HepG2 (cell line): ENCODE results near the gene DZIP1L. TPM values are rescaled to one million over a fixed set of nuclear protein-coding genes. Genes with fewer than 3 reads are reported as not detected.

Experiments used
- ATAC-seq: fragments of 200-7000 bp; cut with Tn5 transposase; 3 replicates; pipeline ENCODE4 v1.9.1; 2020; ENCODE audit warnings: mild to moderate bottlenecking, moderate library complexity
- BruUV-seq: library from RNA; stranded (reverse); fragments of 400-500 nt; replicated peaks from 2 replicates; lab custom pipeline; 2021; lab: Mats Ljungman, UMichigan
- CTCF ChIA-PET: fragments of 300-600 bp; formaldehyde crosslinking; extraction: SDS; loops from one replicate; lab custom pipeline; 2021; ENCODE audit warnings: low total read pairs, inconsistent platforms, low intra/inter-chr PET ratio; lab: Yijun Ruan, JAX
- POLR2A ChIA-PET: fragments of 350-600 bp; sonication (Branson Sonifier 250); formaldehyde crosslinking; loops from one replicate; lab custom pipeline; 2020; ENCODE audit warnings: antibody characterized with exemption, inconsistent platforms; lab: Yijun Ruan, JAX
- DNase-seq: peaks from one replicate; pipeline ENCODE4 v3.0.0-alpha.2; 2015; ENCODE audit warnings: low spot score
- FAIRE-seq: peaks from 3 replicates; lab custom pipeline; 2011; peaks lifted over from hg19 to GRCh38; lab: Jason Lieb, UNC
- H2AFZ ChIP-seq: one replicate; pipeline ENCODE4 v1.6.1; 2011; ENCODE audit warnings: low read length, inconsistent platforms
- H3K27ac ChIP-seq: fragments of 300-600 bp; 3 replicates; pipeline ENCODE4 v1.8.0; 2011; ENCODE audit warnings: mixed run types, mild to moderate bottlenecking, mixed read lengths, low read length, inconsistent platforms; ENCODE audit not compliant: insufficient read depth; ENCODE audit errors: extremely low read length
- H3K27me3 ChIP-seq, 2 experiments: fragments of 200-600 bp in 1 of 2; 2 replicates in 1 of 2; 3 replicates in 1 of 2; pipeline versions ENCODE4 v1.6.0 to v1.8.0; 2011; ENCODE audit warnings: low read length in 2 of 2, mild to moderate bottlenecking in 2 of 2, moderate library complexity in 2 of 2, inconsistent platforms in 1 of 2; ENCODE audit not compliant: insufficient read depth in 2 of 2, control insufficient read depth in 1 of 2
- H3K36me3 ChIP-seq, 2 experiments: fragments of 200-600 bp in 1 of 2; replicated peaks in 1 of 2; 2 replicates in 1 of 2; 3 replicates in 1 of 2; pipeline versions ENCODE4 v1.5.1 to v1.8.0; 2011; ENCODE audit warnings: low read length in 2 of 2, inconsistent platforms in 1 of 2; ENCODE audit not compliant: insufficient read depth in 2 of 2, control insufficient read depth in 1 of 2
- H3K4me1 ChIP-seq: 2 replicates; pipeline ENCODE4 v1.5.1; 2012; ENCODE audit warnings: low read length, inconsistent platforms; ENCODE audit not compliant: insufficient read depth
- H3K4me2 ChIP-seq: 2 replicates; pipeline ENCODE4 v1.6.0; 2011; ENCODE audit warnings: low read depth, low read length, inconsistent platforms
- H3K4me3 ChIP-seq, 3 experiments: fragments of 200-600 bp in 1 of 3; sonication (generic), shearing (Covaris generic) in 1 of 3; replicated peaks in 1 of 3; 2 replicates each; pipeline ENCODE4 v1.5.1; 2011 to 2016; ENCODE audit warnings: low read length in 3 of 3, inconsistent platforms in 2 of 3, low read depth in 2 of 3, mild to moderate bottlenecking in 2 of 3, control low read depth in 1 of 3, mixed read lengths in 1 of 3; ENCODE audit not compliant: insufficient read depth in 1 of 3
- H3K79me2 ChIP-seq: one replicate; pipeline ENCODE4 v1.6.1; 2011; ENCODE audit warnings: low read length, inconsistent platforms; ENCODE audit not compliant: insufficient read depth
- H3K9ac ChIP-seq: 2 replicates; pipeline ENCODE4 v1.6.0; 2011; ENCODE audit warnings: mild to moderate bottlenecking, low read depth, low read length, inconsistent platforms; ENCODE audit not compliant: insufficient read depth
- H3K9me3 ChIP-seq: 2 replicates; pipeline ENCODE4 v1.5.1; 2012; ENCODE audit warnings: mild to moderate bottlenecking, low read length
- H4K20me1 ChIP-seq: 2 replicates; pipeline ENCODE4 v1.6.0; 2011; ENCODE audit warnings: inconsistent platforms, mild to moderate bottlenecking, low read length, moderate library complexity; ENCODE audit not compliant: insufficient read depth
- ARNT2 ChIP-seq: sonication (generic); formaldehyde crosslinking; IDR thresholded peaks from 2 replicates; pipeline ENCODE4 v1.8.0; 2022; ENCODE audit warnings: mild to moderate bottlenecking, low read depth, missing genetic modification reagents, moderate library complexity
- HMGA1 ChIP-seq: sonication (generic); formaldehyde crosslinking; conservative IDR thresholded peaks from 2 replicates; pipeline ENCODE4 v1.4.0; 2020; ENCODE audit warnings: missing genetic modification reagents
- HNRNPL ChIP-seq: fragments of 200-400 bp; formaldehyde crosslinking; IDR thresholded peaks from 2 replicates; pipeline ENCODE4 v1.6.1; 2017; ENCODE audit warnings: mild to moderate bottlenecking, low read depth, low read length
- KMT2A ChIP-seq: sonication (generic); formaldehyde crosslinking; IDR thresholded peaks from 2 replicates; pipeline ENCODE4 v1.4.0; 2020; ENCODE audit warnings: missing genetic modification reagents
- MTF2 ChIP-seq: sonication (generic); formaldehyde crosslinking; IDR thresholded peaks from 2 replicates; pipeline ENCODE4 v1.5.0; 2020; ENCODE audit warnings: missing genetic modification reagents, borderline replicate concordance
- MXD4 ChIP-seq: IDR thresholded peaks from 2 replicates; pipeline ENCODE4 v1.6.1; 2016; ENCODE audit warnings: mild to moderate bottlenecking, missing biosample characterization, missing genetic modification reagents
- NCOA5 ChIP-seq: sonication (generic); formaldehyde crosslinking; IDR thresholded peaks from 2 replicates; pipeline ENCODE4 v1.4.0; 2020; ENCODE audit warnings: missing genetic modification reagents
- NFE2L1 ChIP-seq: sonication (generic); formaldehyde crosslinking; IDR thresholded peaks from 2 replicates; pipeline ENCODE4 v1.4.0; 2020; ENCODE audit warnings: missing genetic modification reagents, mild to moderate bottlenecking, borderline replicate concordance
- POLR2AphosphoS5 ChIP-seq: IDR thresholded peaks from 2 replicates; pipeline ENCODE4 v1.6.1; 2012; ENCODE audit warnings: low read depth, low read length
- RCOR2 ChIP-seq: IDR thresholded peaks from 2 replicates; pipeline ENCODE4 v1.6.1; 2016; ENCODE audit warnings: missing biosample characterization, missing genetic modification reagents
- TBX3 ChIP-seq: fragments of 450-650 bp; IDR thresholded peaks from 2 replicates; pipeline ENCODE4 v1.6.1; 2017; ENCODE audit warnings: antibody characterized with exemption, mild to moderate bottlenecking, inconsistent platforms, borderline replicate concordance
- ZBTB38 ChIP-seq: sonication (generic); formaldehyde crosslinking; IDR thresholded peaks from 2 replicates; pipeline ENCODE4 v1.5.1; 2020; ENCODE audit warnings: mild to moderate bottlenecking, missing genetic modification reagents
- ZFP62 ChIP-seq: sonication (generic); formaldehyde crosslinking; IDR thresholded peaks from 2 replicates; pipeline ENCODE4 v1.4.0; 2020; ENCODE audit warnings: missing genetic modification reagents
- ZNF143 ChIP-seq: sonication (generic); formaldehyde crosslinking; IDR thresholded peaks from 2 replicates; pipeline ENCODE4 v1.4.0; 2020; ENCODE audit warnings: missing genetic modification reagents
- ZNF274 ChIP-seq: sonication (generic); formaldehyde crosslinking; IDR thresholded peaks from 2 replicates; pipeline ENCODE4 v1.5.1; 2020; ENCODE audit warnings: mild to moderate bottlenecking, missing genetic modification reagents
- ZNF337 ChIP-seq: sonication (generic); formaldehyde crosslinking; IDR thresholded peaks from 2 replicates; pipeline ENCODE4 v1.5.1; 2020; ENCODE audit warnings: missing genetic modification reagents, low read depth, mild to moderate bottlenecking, borderline replicate concordance
- ZNF432 ChIP-seq: sonication (generic); formaldehyde crosslinking; IDR thresholded peaks from 2 replicates; pipeline ENCODE4 v1.5.0; 2020; ENCODE audit warnings: missing genetic modification reagents, mild to moderate bottlenecking, borderline replicate concordance
- WGBS: methylation state at CpG from one replicate; pipeline ENCODE4 v1.1.6; 2017; ENCODE audit warnings: low lambda C conversion rate; 5-methylcytosine and 5-hydroxymethylcytosine counted together
- in situ Hi-C: cut with HindIII; loops from 2 replicates; pipeline ENCODE4 v1.10.0; 2017; ENCODE audit warnings: low pct_unique_long_range_greater_than_20kb; ENCODE audit not compliant: extremely low pct_ligation_motif_present
- intact Hi-C: fragments of 100-400 bp; cut with micrococcal nuclease; formaldehyde crosslinking; loops from one replicate; pipeline ENCODE4 v1.10.0; 2022; ENCODE audit not compliant: unreplicated experiment
- polyA plus RNA-seq, 8 experiments: library from polyadenylated mRNA; depleted of rRNA in 3 of 8; stranded (reverse) in 7 of 8; unstranded in 1 of 8; fragments of >200 nt; fragmentation: Illumina TruSeq in 4 of 8; extraction: Trizol in 4 of 8; gene quantifications; 2 replicates each; pipeline versions ENCODE4 v1.2.1 to v1.2.3, GENCODE V29; 2011 to 2016; ENCODE audit warnings: low read depth in 4 of 8, missing spikeins in 1 of 8, mixed read lengths in 1 of 8; ENCODE audit not compliant: insufficient read depth in 1 of 8
- total RNA-seq, 5 experiments: library from RNA; depleted of rRNA; stranded (reverse); fragments of >200 nt; fragmentation: Illumina TruSeq; extraction: Trizol; gene quantifications; 2 replicates each; pipeline ENCODE4 v1.2.3, GENCODE V29; 2016; ENCODE audit warnings: low read depth in 1 of 5
- TF ChIP-seq, protein P1 (sequence below): sonication (generic); formaldehyde crosslinking; IDR thresholded peaks from 2 replicates; pipeline ENCODE4 v1.4.0; 2020; ENCODE audit warnings: mild to moderate bottlenecking, low read depth, missing genetic modification reagents
- TF ChIP-seq, protein P2 (sequence below): sonication (generic); formaldehyde crosslinking; IDR thresholded peaks from 2 replicates; pipeline ENCODE4 v1.4.0; 2020; ENCODE audit warnings: missing genetic modification reagents

The DZIP1L gene
- total and polyA plus RNA-seq, 2 of the 13 experiments (the other 11 are each of a cell fraction or from before 2014, with no cell fraction given): 0.90 to 1.2 TPM

DNA sequence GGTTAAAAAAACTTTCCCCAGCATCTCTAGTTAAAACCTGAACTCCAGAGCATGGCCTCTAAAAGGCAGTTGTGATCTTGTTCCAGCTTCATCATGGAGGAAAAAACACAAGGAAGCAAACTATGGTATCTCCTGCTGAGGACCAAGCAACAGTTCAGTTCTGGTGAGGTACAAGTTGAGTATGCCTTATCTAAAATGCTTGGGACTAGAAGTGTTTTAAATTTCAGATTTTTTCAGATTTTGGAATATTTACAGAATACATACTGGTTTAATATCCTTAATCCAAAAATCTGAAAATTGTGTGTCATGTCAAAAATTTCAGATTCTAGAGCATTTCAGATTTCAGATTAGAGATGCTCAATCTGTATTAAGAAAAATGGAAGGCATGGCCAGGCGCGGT, 49.7 kb upstream of the DZIP1L start:
- Histone ChIP-seq H3K4me2 (no peak overlapping the region), H3K9ac (no peak overlapping the region), H3K4me3 (no peak overlapping the region), H3K27ac (no peak overlapping the region), H3K36me3 (peaks cover 8 to 51% of the 10 kb centered on the region in 2 experiments), H3K9me3 (no peaks in the 10 kb centered on the region), H3K4me1 (no peaks in the 10 kb centered on the region), H4K20me1 (no peaks in the 10 kb centered on the region; the same call in 1 of the 2 replicates), H3K27me3 (no peaks in the 10 kb centered on the region), H3K79me2 (no peaks in the 10 kb centered on the region), H2AFZ (no peak overlapping the region)
- WGBS: 100% methylated on average over 2 of the region's 2 CpGs
- TF ChIP-seq ZNF432 (CRISPR knock-in tag) (no peak), MTF2 (no peak), ZNF143 (CRISPR knock-in tag) (no peak), RCOR2 (no peak), KMT2A (no peak), TBX3 (no peak), ZNF274 (CRISPR knock-in tag) (no peak)
- DNase-seq: no peak
- ChIA-PET POLR2A (no interaction called here), CTCF (no interaction called here)
- intact Hi-C loops: no loop called here
- in situ Hi-C loops: no loop called here
- no peak for FAIRE-seq
- ATAC-seq: no peak
- no TSS peak for BruUV-seq

DNA sequence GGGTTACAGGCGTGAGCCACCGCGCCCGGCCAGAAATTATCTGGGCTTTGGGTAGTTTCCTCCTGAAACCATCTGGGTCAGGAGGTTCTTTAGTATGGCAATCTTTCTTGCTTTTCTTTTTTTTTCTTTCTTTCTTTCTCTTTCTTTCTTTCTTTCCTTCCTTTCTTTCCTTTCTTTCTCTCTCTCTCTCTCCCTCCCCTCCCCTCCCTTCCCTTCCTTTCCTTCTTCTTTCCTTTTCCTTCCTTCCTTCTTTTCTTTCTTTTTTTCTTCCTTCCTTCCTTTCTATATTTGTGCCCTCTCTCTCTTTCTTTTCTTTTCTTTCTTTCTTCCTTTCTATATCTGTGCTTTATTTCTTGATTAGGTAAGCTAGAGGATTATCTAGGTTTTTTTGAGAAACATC, 42.3 kb upstream of the DZIP1L start:
- no peak for FAIRE-seq
- no peak for DNase-seq
- Histone ChIP-seq H2AFZ (no peak overlapping the region), H3K27ac (no peak overlapping the region), H3K9ac (no peak overlapping the region), H3K36me3 (peaks cover 3 to 12% of the 10 kb centered on the region in 2 experiments), H3K9me3 (no peaks in the 10 kb centered on the region), H3K27me3 (no peaks in the 10 kb centered on the region), H4K20me1 (no peaks in the 10 kb centered on the region; the same call in 1 of the 2 replicates), H3K4me2 (no peak overlapping the region), H3K4me3 (no peak overlapping the region), H3K79me2 (no peaks in the 10 kb centered on the region), H3K4me1 (no peaks in the 10 kb centered on the region)
- intact Hi-C loops (no loop called here), in situ Hi-C loops (no loop called here)
- WGBS: 96% methylated on average over 4 of the region's 4 CpGs
- no TSS peak for BruUV-seq
- CTCF ChIA-PET: no interaction called here
- no peak for ATAC-seq
- POLR2A ChIA-PET: no interaction called here
- no peak for TF ChIP-seq NFE2L1
- no peak for TF ChIP-seq HNRNPL
- TF ChIP-seq ZNF337 (CRISPR knock-in tag): no peak
- no peak for TF ChIP-seq NCOA5 (CRISPR knock-in tag)
- TF ChIP-seq POLR2AphosphoS5: no peak
- no peak for TF ChIP-seq ZBTB38 (CRISPR knock-in tag)
- TF ChIP-seq, protein P1, sequence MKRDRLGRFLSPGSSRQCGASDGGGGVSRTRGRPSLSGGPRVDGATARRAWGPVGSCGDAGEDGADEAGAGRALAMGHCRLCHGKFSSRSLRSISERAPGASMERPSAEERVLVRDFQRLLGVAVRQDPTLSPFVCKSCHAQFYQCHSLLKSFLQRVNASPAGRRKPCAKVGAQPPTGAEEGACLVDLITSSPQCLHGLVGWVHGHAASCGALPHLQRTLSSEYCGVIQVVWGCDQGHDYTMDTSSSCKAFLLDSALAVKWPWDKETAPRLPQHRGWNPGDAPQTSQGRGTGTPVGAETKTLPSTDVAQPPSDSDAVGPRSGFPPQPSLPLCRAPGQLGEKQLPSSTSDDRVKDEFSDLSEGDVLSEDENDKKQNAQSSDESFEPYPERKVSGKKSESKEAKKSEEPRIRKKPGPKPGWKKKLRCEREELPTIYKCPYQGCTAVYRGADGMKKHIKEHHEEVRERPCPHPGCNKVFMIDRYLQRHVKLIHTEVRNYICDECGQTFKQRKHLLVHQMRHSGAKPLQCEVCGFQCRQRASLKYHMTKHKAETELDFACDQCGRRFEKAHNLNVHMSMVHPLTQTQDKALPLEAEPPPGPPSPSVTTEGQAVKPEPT (CRISPR knock-in tag): no peak
- TF ChIP-seq, protein P2, sequence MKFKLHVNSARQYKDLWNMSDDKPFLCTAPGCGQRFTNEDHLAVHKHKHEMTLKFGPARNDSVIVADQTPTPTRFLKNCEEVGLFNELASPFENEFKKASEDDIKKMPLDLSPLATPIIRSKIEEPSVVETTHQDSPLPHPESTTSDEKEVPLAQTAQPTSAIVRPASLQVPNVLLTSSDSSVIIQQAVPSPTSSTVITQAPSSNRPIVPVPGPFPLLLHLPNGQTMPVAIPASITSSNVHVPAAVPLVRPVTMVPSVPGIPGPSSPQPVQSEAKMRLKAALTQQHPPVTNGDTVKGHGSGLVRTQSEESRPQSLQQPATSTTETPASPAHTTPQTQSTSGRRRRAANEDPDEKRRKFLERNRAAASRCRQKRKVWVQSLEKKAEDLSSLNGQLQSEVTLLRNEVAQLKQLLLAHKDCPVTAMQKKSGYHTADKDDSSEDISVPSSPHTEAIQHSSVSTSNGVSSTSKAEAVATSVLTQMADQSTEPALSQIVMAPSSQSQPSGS: no peak
- TF ChIP-seq HMGA1 (CRISPR knock-in tag): no peak
- no peak for TF ChIP-seq ZFP62 (CRISPR knock-in tag)
- no peak for TF ChIP-seq ARNT2 (CRISPR knock-in tag)
- TF ChIP-seq MXD4 (CRISPR knock-in tag): no peak
